Stimulated activated CD8-positive, alpha-beta memory T cell treated with anti-CD3 and anti-CD28 coated beads, Interleukin-4, amount 100 ng/mL, for 4 hours (primary cell): Measurements from ENCODE around the gene SLC3A2.
"Not testable (repeated sequence)": the region's sequence is repeated elsewhere in the genome, so short reads cannot be mapped to it uniquely, and the experiment has no call there.

Experiments
- DNase-seq, 2 donors: peaks; one replicate each; pipeline ENCODE4 v3.0.0-alpha.2; 2020; ENCODE audit warnings: low read depth in 2 of 2, low spot score in 1 of 2

Gene SLC3A2

GRCh38 chr11:62880803-62881578 is at the start of gene SLC3A2:
Gene SLC3A2 (plus strand): TSS chr11:62880896. CDS start chr11:62881024, 128 bp downstream.
- DNase-seq = peak; percentile 70 to 78

GRCh38 chr11:62830904-62831519 is 49.7 kb upstream of the SLC3A2 start:
- DNase-seq = no peak

GRCh38 chr11:62831520-62832335 is 49.0 kb upstream of the SLC3A2 start, which contains the start of gene STX5:
Gene STX5 (minus strand): TSS chr11:62832051. CDS start chr11:62831243, 808 bp downstream.
- DNase-seq = peak; percentile 99 to 100

GRCh38 chr11:62832336-62833234 is 48.1 kb upstream of the SLC3A2 start, which contains the start of gene TEX54:
Gene TEX54 (minus strand): TSS chr11:62832841.
- DNase-seq = no peak

DNA sequence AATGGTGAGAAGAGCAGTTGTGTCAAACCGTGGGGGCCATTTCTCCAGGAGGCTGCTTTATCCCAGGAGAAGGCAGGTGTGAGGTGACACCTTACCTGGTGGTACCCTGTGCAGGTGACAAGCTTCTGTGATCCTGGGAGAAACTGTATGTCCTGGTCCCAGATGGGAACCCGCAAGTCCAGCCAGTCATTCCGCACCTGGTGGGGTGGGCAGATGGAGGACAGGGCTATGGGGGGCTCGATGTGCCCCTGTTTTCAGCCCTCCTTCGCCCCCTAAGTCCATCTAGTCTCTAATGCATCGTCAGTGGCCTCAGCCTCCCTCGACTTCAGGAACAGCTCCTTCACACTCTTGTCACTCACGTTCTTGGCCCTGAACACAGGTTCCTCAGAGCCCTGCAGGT is 45.4 kb upstream of the SLC3A2 start:
- no peak for DNase-seq

DNA sequence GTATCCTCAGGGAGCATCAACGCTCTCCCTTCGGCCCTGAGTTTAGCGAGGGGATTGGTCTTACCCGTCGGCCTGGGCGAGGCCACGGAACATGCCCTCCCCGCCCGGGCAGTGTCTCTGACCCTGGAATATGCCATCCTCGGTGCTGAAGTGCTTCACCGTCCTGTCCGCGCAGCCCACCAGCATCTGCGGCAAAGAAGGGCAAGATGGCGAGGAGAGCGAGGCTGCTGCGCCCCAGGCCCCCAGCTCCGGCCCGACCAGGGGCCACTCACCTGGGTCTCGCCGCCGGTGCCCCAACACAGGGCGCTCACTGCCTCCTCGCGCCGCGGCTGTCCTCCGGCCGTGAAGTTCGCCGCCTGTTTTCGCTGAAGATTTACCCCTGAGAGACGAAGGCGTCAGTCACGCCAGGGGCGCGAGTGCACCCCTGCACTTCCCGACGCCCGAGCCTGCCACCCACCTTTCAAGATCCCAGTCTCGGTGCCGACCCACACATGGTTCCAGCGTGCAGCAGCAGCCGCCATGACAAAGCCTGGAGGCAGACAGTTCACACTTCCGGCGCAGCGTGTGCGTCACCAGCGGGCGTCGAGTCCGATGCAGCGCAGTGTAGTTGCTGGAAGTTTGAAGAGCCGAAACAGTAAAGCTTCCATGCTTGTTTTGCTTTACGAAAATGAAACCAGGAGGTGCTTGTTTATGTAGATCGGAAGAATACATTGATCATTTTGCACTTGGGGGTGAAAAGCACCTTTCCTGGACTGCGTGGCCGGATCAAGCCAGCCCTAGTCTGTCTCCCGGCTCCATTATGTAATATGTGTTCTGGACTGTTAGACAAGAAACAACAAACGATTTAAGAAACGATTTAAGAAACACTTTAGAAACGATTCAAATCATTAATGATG is 41.4 kb upstream of the SLC3A2 start, which contains the start of gene WDR74:
TSS of gene WDR74 (minus strand) at position 541 of the 896 bp plus-strand sequence. CDS start at position 521, 20 bp downstream.
- DNase-seq = peak; percentile 79 to 88

DNA sequence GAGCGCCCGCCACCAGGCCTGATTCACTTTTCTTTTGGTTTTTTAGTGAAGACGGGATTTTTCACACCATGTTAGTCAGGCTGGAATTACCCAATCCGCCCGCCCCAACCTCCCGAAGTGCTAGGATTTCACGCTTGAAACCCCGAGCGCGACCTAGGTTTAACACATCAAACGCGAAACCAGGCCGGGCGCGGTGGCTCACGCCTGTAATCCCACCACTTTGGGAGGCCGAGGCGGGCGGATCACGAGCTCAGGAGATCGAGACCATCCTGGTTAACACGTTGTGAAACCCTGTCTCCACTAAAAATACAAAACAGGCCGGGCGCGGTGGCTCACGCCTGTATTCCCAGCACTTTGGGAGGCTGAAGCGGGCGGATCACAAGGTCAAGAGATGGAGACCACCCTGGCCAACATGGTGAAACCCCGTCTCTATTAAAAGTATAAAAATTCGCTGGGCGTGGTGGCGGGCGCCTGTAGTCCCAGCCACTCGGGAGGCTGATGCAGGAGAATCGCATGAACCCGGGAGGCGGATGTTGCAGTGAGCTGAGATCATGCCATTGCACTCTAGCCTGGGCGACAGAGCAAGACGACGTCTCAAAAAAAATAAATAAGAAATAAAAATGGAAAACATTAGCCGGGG is 39.9 kb upstream of the SLC3A2 start:
- DNase-seq = peak; percentile 57 to 64

GRCh38 chr11:62841361-62842170 is 39.1 kb upstream of the SLC3A2 start:
- peak; percentile 62 to 65 for DNase-seq

GRCh38 chr11:62842171-62842741 is 38.4 kb upstream of the SLC3A2 start:
- no peak for DNase-seq

- not testable (repeated sequence) for DNase-seq
Observed at GRCh38 chr11:62842891-62843290, 37.8 kb upstream of the SLC3A2 start.

DNA sequence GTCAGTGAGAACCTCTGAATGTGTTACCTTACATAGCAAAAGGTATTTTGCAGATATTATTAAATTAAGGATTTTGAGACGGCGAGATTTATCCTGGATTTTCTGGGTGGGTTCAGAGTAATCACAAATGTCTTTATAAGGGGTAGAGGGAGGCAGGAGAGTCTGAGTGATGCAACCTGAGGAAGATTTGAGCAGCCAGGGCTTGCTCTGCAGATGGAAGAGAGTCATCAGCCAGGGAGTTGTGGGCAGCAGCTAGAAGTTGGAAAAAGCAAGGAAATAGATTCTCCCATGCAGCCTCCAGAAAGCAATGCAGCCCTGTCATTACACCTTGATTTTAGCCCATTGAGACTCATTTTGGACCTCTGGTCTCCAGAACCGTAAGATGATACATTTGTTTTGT is 37.2 kb upstream of the SLC3A2 start:
- DNase-seq = no peak

DNA sequence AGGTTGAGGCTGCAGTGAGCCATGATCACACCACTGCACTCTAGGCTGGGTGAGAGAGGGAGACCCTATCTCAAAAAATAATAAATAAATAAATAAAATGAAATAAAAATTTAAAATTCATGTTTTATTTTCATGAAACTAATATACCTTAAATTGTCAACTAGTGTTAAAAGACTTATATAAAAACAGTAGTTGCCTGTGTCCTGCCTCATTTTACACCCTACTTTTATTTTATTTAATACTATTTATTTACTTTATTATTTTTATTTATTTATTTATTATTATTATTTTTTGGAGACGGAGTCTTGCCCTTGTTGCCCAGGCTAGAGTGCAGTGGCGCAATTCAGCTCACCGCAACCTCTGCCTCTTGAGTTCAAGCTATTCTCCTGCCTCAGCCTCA is 36.5 kb upstream of the SLC3A2 start:
- DNase-seq = no peak

DNA sequence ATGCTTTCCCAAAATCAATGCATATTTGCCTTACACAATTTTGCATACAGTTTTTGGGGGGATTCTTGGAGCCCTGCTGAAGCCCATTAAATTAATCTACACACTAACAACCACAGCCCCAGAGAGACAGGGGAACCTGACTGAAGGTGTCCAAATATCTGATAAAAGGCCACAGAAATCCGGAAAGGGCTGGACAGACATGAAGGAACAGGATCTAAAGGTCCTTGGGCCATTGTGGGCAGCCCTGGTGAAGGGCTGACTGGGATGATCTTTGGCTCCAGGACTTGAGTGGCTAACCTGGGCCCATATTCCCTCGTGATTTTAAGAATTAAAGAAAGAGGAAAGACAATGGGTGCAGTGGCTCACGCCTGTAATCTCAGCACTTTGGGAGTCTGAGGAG is 34.5 kb upstream of the SLC3A2 start:
- no peak for DNase-seq

DNA sequence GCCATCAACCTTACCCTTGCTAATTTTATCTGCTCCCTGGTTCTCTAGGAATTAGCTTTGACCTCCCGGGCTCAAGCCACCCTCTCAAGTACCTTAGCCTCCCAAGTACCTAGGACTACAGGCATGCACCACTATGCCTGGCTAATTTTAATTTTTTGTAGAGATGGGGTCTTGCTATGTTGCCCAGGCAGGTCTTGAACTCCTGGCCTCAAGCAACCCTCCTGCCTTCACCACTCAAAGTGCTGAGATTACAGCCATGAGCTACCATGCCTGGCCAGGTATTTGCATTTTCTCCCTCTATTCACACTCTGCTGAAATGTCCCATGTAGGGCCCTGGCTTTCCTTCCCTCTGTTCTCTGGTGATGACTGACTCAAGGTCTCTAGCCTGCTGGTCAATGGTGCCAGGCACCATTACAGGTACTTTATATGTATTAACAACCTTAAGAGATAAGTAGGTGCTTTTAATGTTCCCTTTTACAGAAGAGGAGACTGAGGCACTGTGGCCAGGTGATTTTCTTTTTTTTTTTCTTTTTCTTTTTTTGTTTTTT is 32.9 kb upstream of the SLC3A2 start:
- DNase-seq = no peak

- no peak for DNase-seq
Observed at GRCh38 chr11:62850911-62851806, 29.5 kb upstream of the SLC3A2 start.

- no peak for DNase-seq
Observed at GRCh38 chr11:62851807-62852522, 28.7 kb upstream of the SLC3A2 start.
